Upper lobe of left lung (tissue), 6 donors: ENCODE measurements around the gene TMEM231. TPM values are rescaled to one million over a fixed set of nuclear protein-coding genes. Genes with fewer than 3 reads are reported as not detected.
"Not testable (repeated sequence)": the region's sequence is repeated elsewhere in the genome, so short reads cannot be mapped to it uniquely, and the experiment has no call there.

Experiments
- ATAC-seq, 2 donors: fragments of 200-7000 bp; cut with Tn5 transposase; one replicate each; pipeline ENCODE4 v1.9.1; 2022; ENCODE audit warnings: mild to moderate bottlenecking in 2 of 2, moderate library complexity in 2 of 2; ENCODE audit not compliant: low FRiP score in 2 of 2
- DNase-seq, 2 donors: peaks; one replicate each; pipeline ENCODE4 v3.0.0-alpha.2; 2019 to 2020
- H3K27ac ChIP-seq, 4 donors: fragments of 200-600 bp; sonication (generic); one replicate each; pipeline ENCODE4 v1.5.1; 2016 to 2019
- H3K27me3 ChIP-seq, 4 donors: fragments of 200-600 bp; sonication (generic); one replicate each; pipeline ENCODE4 v1.5.1; 2017 to 2019
- H3K36me3 ChIP-seq, 4 donors: fragments of 200-600 bp; sonication (generic); one replicate each; pipeline ENCODE4 v1.5.1; 2016 to 2019
- H3K4me1 ChIP-seq, 4 donors: fragments of 200-600 bp; sonication (generic); one replicate each; pipeline ENCODE4 v1.5.1; 2018 to 2019
- H3K4me3 ChIP-seq, 4 donors: fragments of 200-600 bp; sonication (generic); one replicate each; pipeline ENCODE4 v1.5.1; 2017 to 2019; ENCODE audit warnings: mild to moderate bottlenecking in 2 of 4, moderate library complexity in 1 of 4
- H3K9me3 ChIP-seq, 4 donors: fragments of 200-600 bp; sonication (generic); one replicate each; pipeline ENCODE4 v1.5.1; 2018 to 2019
- CTCF ChIP-seq, 6 experiments: fragments of 450-650 bp in 4 of 6; fragments of 200-600 bp in 2 of 6; sonication (generic) in 2 of 6; IDR thresholded peaks; one replicate each; pipeline ENCODE4 v1.5.1; 2016 to 2019; ENCODE audit warnings: antibody characterized with exemption in 6 of 6
- EP300 ChIP-seq, 4 donors: sonication (generic); formaldehyde crosslinking; IDR thresholded peaks; one replicate each; pipeline ENCODE4 v1.5.1; 2017; ENCODE audit warnings: antibody characterized with exemption in 4 of 4, control low read depth in 2 of 4
- POLR2A ChIP-seq, 4 donors: fragments of 450-650 bp; IDR thresholded peaks; one replicate each; pipeline ENCODE4 v1.5.1; 2016 to 2017; ENCODE audit warnings: antibody characterized with exemption in 4 of 4, mild to moderate bottlenecking in 2 of 4
- POLR2AphosphoS5 ChIP-seq, 2 donors: sonication (generic); formaldehyde crosslinking; IDR thresholded peaks; one replicate each; pipeline ENCODE4 v1.5.1; 2017; ENCODE audit warnings: antibody characterized with exemption in 2 of 2
- WGBS, 2 donors: methylation state at CpG; one replicate each; pipeline ENCODE4 v1.1.5; 2017 to 2018; 5-methylcytosine and 5-hydroxymethylcytosine counted together
- total RNA-seq, 6 donors: library from RNA; depleted of rRNA in 4 of 6; stranded (reverse); fragments of >200 nt in 4 of 6; gene quantifications; one replicate each; pipeline versions ENCODE4 v1.1.0 to v1.2.1, GENCODE V29; 2016 to 2021
- donor health status: DM: no; HTN: no; CAD: no; lungs with moderate emphysema.
- donor health status: DM: no; HTN: yes; CAD: no; lungs with severe emphysema.

TMEM231 gene
- total RNA-seq, 6 donors from 2014 or later: 6.3 to 31.2 (median 11.8) TPM

- H3K27ac ChIP-seq: no peak overlapping the region
- no peaks in the 10 kb centered on the region for H3K27me3 ChIP-seq
- no peak for ATAC-seq
- peak in 1 of 2 donors; percentile 10 for DNase-seq
- H3K4me1 ChIP-seq: no peaks in the 10 kb centered on the region
- 71 to 92% methylated on average over 5 of the region's 5 CpGs for WGBS, 2 donors
- H3K4me3 ChIP-seq: no peak overlapping the region
- H3K9me3 ChIP-seq: no peaks in the 10 kb centered on the region
- TF ChIP-seq POLR2AphosphoS5 (IDR thresholded peaks at IDR 0.05) (no peak), CTCF (IDR thresholded peaks at IDR 0.05) (no peak), POLR2A (IDR thresholded peaks at IDR 0.05) (no peak), EP300 (IDR thresholded peaks at IDR 0.05) (no peak)
- H3K36me3 ChIP-seq: no peaks in the 10 kb centered on the region
These were observed 29.8 kb downstream of the TMEM231 start for GRCh38 chr16:75526032-75526790.

- no peaks in the 10 kb centered on the region for H3K27me3 ChIP-seq
- ATAC-seq (no peak), DNase-seq (no peak)
- H3K4me3 ChIP-seq: no peak overlapping the region
- H3K4me1 ChIP-seq: peaks cover 5 to 15% (median 6%) of the 10 kb centered on the region in 4 donors
- H3K27ac ChIP-seq: no peak overlapping the region
- H3K9me3 ChIP-seq: no peaks in the 10 kb centered on the region
- 91 to 94% methylated on average over 6 of the region's 6 CpGs for WGBS, 2 donors
- H3K36me3 ChIP-seq: no peaks in the 10 kb centered on the region
- TF ChIP-seq EP300 (IDR thresholded peaks at IDR 0.05): no peak
These were observed 36.9 kb downstream of the TMEM231 start for GRCh38 chr16:75519175-75519574.

- H3K36me3 ChIP-seq, H3K9me3 ChIP-seq, H3K27me3 ChIP-seq: not testable (repeated sequence)
- peak overlapping the region; percentile 61 to 93 (median 70) for H3K4me3 ChIP-seq
- DNase-seq (peak; percentile 55 to 91), ATAC-seq (peak; percentile 31 to 62)
- 11 to 18% methylated on average over 22 to 30 of the region's 42 CpGs for WGBS, 2 donors
- H3K27ac ChIP-seq: peak overlapping the region; percentile 88 to 96 (median 92)
- peaks cover 5 to 15% (median 6%) of the 10 kb centered on the region in 4 donors for H3K4me1 ChIP-seq
These were observed 39.7 kb downstream of the TMEM231 start for GRCh38 chr16:75516189-75516966.

GRCh38 chr16:75514296-75514695, 41.8 kb downstream of the TMEM231 start:
- Histone ChIP-seq H3K27ac (no peak overlapping the region), H3K27me3 (no peaks in the 10 kb centered on the region), H3K4me1 (peaks cover 5 to 15% (median 6%) of the 10 kb centered on the region in 4 donors), H3K36me3 (no peaks in the 10 kb centered on the region), H3K4me3 (no peak overlapping the region), H3K9me3 (no peaks in the 10 kb centered on the region)
- ATAC-seq (no peak), DNase-seq (no peak)
- TF ChIP-seq EP300 (IDR thresholded peaks at IDR 0.05): no peak
- no peak for TF ChIP-seq CTCF (IDR thresholded peaks at IDR 0.05)
- TF ChIP-seq POLR2A (IDR thresholded peaks at IDR 0.05): no peak
- no peak for TF ChIP-seq POLR2AphosphoS5 (IDR thresholded peaks at IDR 0.05)
- WGBS, 2 donors: 96 to 98% methylated on average over 11 of the region's 11 CpGs

DNA sequence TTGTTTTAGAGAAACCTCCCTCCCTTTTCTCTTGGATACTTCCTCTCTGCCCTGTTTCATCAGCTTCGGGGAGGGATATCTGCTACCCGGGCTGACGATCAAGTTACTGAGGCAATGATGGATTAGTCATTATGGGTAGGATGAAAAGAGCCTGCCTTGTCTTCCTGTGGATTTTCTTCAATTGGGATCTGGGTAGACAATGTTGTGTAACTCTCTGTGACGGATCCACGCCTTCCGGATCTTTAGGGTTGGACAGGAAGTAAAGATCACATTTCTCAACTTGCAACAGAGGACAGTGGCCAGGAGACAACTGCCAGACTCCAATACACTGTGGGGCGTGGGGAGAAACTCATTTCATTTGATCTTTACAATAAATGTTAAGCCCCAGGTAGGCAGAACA, 49.5 kb downstream of the TMEM231 start:
- H3K4me3 ChIP-seq: no peak overlapping the region
- DNase-seq: peak in 1 of 2 donors; percentile 51
- H3K4me1 ChIP-seq: peaks cover 0 to 9% (median 3%) of the 10 kb centered on the region in 4 donors
- peak; percentile 46 to 52 for TF ChIP-seq POLR2AphosphoS5 (IDR thresholded peaks at IDR 0.05)
- TF ChIP-seq EP300 (IDR thresholded peaks at IDR 0.05): no peak
- TF ChIP-seq POLR2A (IDR thresholded peaks at IDR 0.05): no peak
- WGBS, 2 donors: 18 to 21% methylated on average over 7 of the region's 7 CpGs
- H3K27ac ChIP-seq: peak overlapping the region in 2 of 4 donors; percentile 3 to 13
- H3K9me3 ChIP-seq: no peaks in the 10 kb centered on the region
- H3K36me3 ChIP-seq: no peaks in the 10 kb centered on the region
- no peaks in the 10 kb centered on the region for H3K27me3 ChIP-seq
- ATAC-seq: peak; percentile 67 to 92

- Histone ChIP-seq H3K4me3 (no peak overlapping the region), H3K27ac (peak overlapping the region in 1 of 4 donors; percentile 3), H3K9me3 (no peaks in the 10 kb centered on the region), H3K27me3 (no peaks in the 10 kb centered on the region), H3K4me1 (peaks cover 0 to 9% (median 3%) of the 10 kb centered on the region in 4 donors), H3K36me3 (no peaks in the 10 kb centered on the region)
- TF ChIP-seq EP300 (IDR thresholded peaks at IDR 0.05) (no peak), POLR2A (IDR thresholded peaks at IDR 0.05) (no peak), CTCF (IDR thresholded peaks at IDR 0.05) (no peak), POLR2AphosphoS5 (IDR thresholded peaks at IDR 0.05) (no peak)
- DNase-seq: no peak
- 81% methylated on average over 3 of the region's 3 CpGs for WGBS, 2 donors
- no peak for ATAC-seq
These were observed 49.9 kb downstream of the TMEM231 start for GRCh38 chr16:75506107-75506506.
